ENCODE data around the gene TLE4. TPM values are rescaled to one million over a fixed set of nuclear protein-coding genes. Genes with fewer than 3 reads are reported as not detected.
"Not testable (repeated sequence)": the region's sequence is repeated elsewhere in the genome, so short reads cannot be mapped to it uniquely, and the experiment has no call there.

Gene TLE4
- total and polyA plus RNA-seq, 2 donors: 28.7 to 41.7 TPM

GRCh38 chr9:79644048-79644447, 72.3 kb downstream of the TLE4 start:
- Histone ChIP-seq H3K4me1 (ENCODE audit: insufficient read depth) (no peaks in the 10 kb centered on the region), H3K36me3 (ENCODE audit: insufficient read depth) (no peaks in the 10 kb centered on the region), H3K27ac (ENCODE audit: low read depth) (no peak overlapping the region), H3K4me3 (ENCODE audit: low read depth, low read length) (no peak overlapping the region)
- 92% methylated on average over 6 of the region's 6 CpGs for WGBS
- no peak for DNase-seq (ENCODE audit: extremely low spot score)

DNA sequence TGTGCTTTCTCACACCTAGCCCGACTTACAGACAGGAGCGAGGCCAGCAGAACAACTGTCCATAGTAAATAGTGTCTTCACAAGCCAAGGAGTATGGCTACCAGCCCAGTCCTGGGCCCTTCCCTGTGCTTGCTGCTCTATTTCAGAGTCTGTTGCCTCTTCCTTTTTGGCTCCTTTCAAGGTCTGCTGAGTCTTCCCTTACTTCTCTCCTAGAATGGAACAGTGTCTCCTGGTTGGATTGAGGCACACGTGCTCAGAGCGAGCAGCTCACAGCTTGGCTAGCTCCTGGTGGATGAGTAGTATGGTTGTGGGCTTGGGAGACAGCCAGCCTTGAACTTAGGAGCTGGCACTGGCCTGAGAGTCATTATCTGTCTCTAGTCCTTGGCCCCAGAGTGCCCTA, 72.8 kb downstream of the TLE4 start:
- Histone ChIP-seq H3K36me3 (ENCODE audit: insufficient read depth) (no peaks in the 10 kb centered on the region), H3K4me1 (ENCODE audit: insufficient read depth) (no peaks in the 10 kb centered on the region), H3K27ac (ENCODE audit: low read depth) (no peak overlapping the region), H3K4me3 (ENCODE audit: low read depth, low read length) (no peak overlapping the region)
- WGBS: 69% methylated on average over 4 of the region's 4 CpGs
- DNase-seq (ENCODE audit: extremely low spot score): no peak

- WGBS: 98% methylated on average over 3 of the region's 3 CpGs
- H3K4me3 ChIP-seq (ENCODE audit: low read depth, low read length): no peak overlapping the region
- no peaks in the 10 kb centered on the region for H3K36me3 ChIP-seq (ENCODE audit: insufficient read depth)
- no peak overlapping the region for H3K27ac ChIP-seq (ENCODE audit: low read depth)
- H3K4me1 ChIP-seq (ENCODE audit: insufficient read depth): no peaks in the 10 kb centered on the region
- no peak for DNase-seq (ENCODE audit: extremely low spot score)
Measured at GRCh38 chr9:79645110-79645509, 73.3 kb downstream of the TLE4 start.

DNA sequence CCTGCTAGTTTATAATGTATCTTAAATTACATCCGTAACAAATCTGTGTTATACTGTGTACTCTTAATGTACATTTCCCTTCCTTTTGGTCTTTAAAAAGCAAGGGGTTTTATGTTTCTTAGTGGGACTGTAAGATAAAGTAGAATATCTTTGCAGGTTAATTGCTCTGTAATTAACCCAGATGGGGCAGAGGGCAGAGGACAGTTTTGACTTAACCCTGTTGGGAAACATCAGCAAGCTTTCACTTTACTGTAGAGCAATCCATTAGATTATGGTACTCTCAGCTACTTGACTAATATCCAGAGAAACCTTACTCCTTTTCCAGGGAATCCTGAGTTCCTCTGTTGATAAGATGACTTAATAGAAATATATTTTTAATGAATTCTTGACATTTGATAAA, 74.3 kb downstream of the TLE4 start:
- WGBS: 98% methylated on average over 1 of the region's 1 CpG
- DNase-seq (ENCODE audit: extremely low spot score): no peak
- H3K4me3 ChIP-seq (ENCODE audit: low read depth, low read length): no peak overlapping the region
- no peaks in the 10 kb centered on the region for H3K36me3 ChIP-seq (ENCODE audit: insufficient read depth)
- no peak overlapping the region for H3K27ac ChIP-seq (ENCODE audit: low read depth)
- H3K4me1 ChIP-seq (ENCODE audit: insufficient read depth): no peaks in the 10 kb centered on the region

DNA sequence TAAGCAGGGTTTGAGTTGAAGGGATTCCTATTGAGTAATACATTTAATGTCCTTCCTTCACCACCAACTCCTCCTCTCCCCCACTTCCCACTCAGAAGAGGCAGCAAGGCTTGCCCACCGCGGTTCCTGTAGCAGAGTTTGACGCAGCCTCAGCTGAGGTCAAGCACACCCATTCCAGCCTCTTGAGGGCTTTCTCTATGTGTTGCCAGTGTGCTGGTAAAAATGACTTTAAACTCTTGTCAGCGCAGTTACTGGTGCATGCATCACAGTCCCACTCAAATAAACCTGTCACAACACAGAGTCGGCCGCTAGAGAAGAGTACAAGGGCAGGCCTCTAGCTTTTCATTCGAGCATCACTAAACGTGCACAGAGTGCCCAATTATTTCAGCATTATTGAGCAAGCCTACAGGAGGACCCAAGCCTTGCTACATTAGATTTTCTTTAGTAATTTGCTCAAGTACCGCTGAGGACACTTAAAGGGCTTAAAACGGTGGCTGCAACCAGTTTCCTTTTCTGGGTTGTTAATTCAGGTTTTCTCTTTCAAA, 79.6 kb downstream of the TLE4 start:
- Histone ChIP-seq H3K27ac (ENCODE audit: low read depth) (no peak overlapping the region), H3K4me1 (ENCODE audit: insufficient read depth) (no peaks in the 10 kb centered on the region), H3K4me3 (ENCODE audit: low read depth, low read length) (no peak overlapping the region), H3K36me3 (ENCODE audit: insufficient read depth) (no peaks in the 10 kb centered on the region)
- DNase-seq (ENCODE audit: extremely low spot score): no peak
- WGBS: 81% methylated on average over 10 of the region's 10 CpGs

GRCh38 chr9:79652598-79652997, 80.8 kb downstream of the TLE4 start:
- DNase-seq (ENCODE audit: extremely low spot score): no peak
- Histone ChIP-seq H3K4me1 (ENCODE audit: insufficient read depth) (no peaks in the 10 kb centered on the region), H3K36me3 (ENCODE audit: insufficient read depth) (no peaks in the 10 kb centered on the region), H3K27ac (ENCODE audit: low read depth) (no peak overlapping the region), H3K4me3 (ENCODE audit: low read depth, low read length) (no peak overlapping the region)
- WGBS: 93% methylated on average over 3 of the region's 3 CpGs

- WGBS: 96% methylated on average over 13 of the region's 13 CpGs
- DNase-seq (ENCODE audit: extremely low spot score); H3K4me1 ChIP-seq (ENCODE audit: insufficient read depth); H3K27ac ChIP-seq (ENCODE audit: low read depth); H3K4me3 ChIP-seq (ENCODE audit: low read depth, low read length); H3K36me3 ChIP-seq (ENCODE audit: insufficient read depth): not testable (repeated sequence)
Measured at GRCh38 chr9:79654591-79655382, 83.0 kb downstream of the TLE4 start.

GRCh38 chr9:79655551-79655950, 83.8 kb downstream of the TLE4 start:
- Histone ChIP-seq H3K4me1 (ENCODE audit: insufficient read depth) (no peaks in the 10 kb centered on the region), H3K4me3 (ENCODE audit: low read depth, low read length) (no peak overlapping the region), H3K27ac (ENCODE audit: low read depth) (no peak overlapping the region), H3K36me3 (ENCODE audit: insufficient read depth) (no peaks in the 10 kb centered on the region)
- no peak for DNase-seq (ENCODE audit: extremely low spot score)

DNA sequence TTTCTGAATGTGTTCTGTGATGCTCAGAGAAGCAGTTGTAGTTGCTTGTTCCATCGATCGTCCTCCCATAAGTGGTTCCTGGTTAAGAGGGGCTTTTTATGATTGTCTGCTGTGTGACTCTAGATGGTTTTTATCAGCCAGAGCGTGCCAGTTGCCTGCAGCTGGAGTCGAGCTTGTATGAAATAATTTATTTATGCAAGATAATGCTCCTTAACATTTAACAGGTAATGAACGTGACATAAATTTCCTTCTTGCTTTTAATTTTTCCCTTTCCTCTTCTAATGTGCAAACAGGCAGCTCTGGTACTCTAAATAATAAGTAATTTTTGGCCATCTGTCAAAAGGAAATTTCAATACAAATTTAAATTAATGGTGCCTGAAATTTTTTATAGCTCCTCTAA, 84.4 kb downstream of the TLE4 start:
- DNase-seq (ENCODE audit: extremely low spot score): no peak
- Histone ChIP-seq H3K4me1 (ENCODE audit: insufficient read depth) (no peaks in the 10 kb centered on the region), H3K4me3 (ENCODE audit: low read depth, low read length) (no peak overlapping the region), H3K27ac (ENCODE audit: low read depth) (no peak overlapping the region), H3K36me3 (ENCODE audit: insufficient read depth) (no peaks in the 10 kb centered on the region)
- 61% methylated on average over 5 of the region's 5 CpGs for WGBS

GRCh38 chr9:79657891-79658290, 86.1 kb downstream of the TLE4 start:
- H3K4me1 ChIP-seq (ENCODE audit: insufficient read depth): no peaks in the 10 kb centered on the region
- no peak overlapping the region for H3K4me3 ChIP-seq (ENCODE audit: low read depth, low read length)
- H3K36me3 ChIP-seq (ENCODE audit: insufficient read depth): no peaks in the 10 kb centered on the region
- DNase-seq (ENCODE audit: extremely low spot score): no peak
- H3K27ac ChIP-seq (ENCODE audit: low read depth): no peak overlapping the region
- WGBS: 86% methylated on average over 2 of the region's 2 CpGs

DNA sequence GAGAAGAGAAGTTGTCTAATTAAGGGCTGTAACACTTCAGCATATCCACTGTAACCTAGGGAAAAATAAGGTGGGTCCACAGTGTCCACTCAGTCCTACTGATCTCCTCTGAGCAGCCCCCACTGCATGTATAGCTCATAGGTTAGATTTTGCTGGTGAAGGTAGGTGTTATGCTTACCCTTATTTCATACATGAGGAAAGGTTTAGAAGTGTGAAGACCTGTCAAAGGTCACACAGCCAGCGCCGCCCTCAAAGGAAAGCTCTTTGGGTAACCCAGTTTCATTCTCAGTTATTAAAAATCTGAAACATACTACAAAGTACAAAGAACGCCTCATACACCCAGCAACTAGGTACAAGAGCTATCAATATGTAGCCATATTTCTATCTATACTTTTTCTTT, 87.2 kb downstream of the TLE4 start:
- no peak overlapping the region for H3K4me3 ChIP-seq (ENCODE audit: low read depth, low read length)
- H3K27ac ChIP-seq (ENCODE audit: low read depth): no peak overlapping the region
- WGBS: 96% methylated on average over 3 of the region's 3 CpGs
- H3K36me3 ChIP-seq (ENCODE audit: insufficient read depth): no peaks in the 10 kb centered on the region
- DNase-seq (ENCODE audit: extremely low spot score): no peak
- no peaks in the 10 kb centered on the region for H3K4me1 ChIP-seq (ENCODE audit: insufficient read depth)

GRCh38 chr9:79660615-79661014, 88.8 kb downstream of the TLE4 start:
- no peak overlapping the region for H3K27ac ChIP-seq (ENCODE audit: low read depth)
- 95% methylated on average over 7 of the region's 7 CpGs for WGBS
- no peaks in the 10 kb centered on the region for H3K4me1 ChIP-seq (ENCODE audit: insufficient read depth)
- H3K4me3 ChIP-seq (ENCODE audit: low read depth, low read length): no peak overlapping the region
- H3K36me3 ChIP-seq (ENCODE audit: insufficient read depth): no peaks in the 10 kb centered on the region
- no peak for DNase-seq (ENCODE audit: extremely low spot score)

DNA sequence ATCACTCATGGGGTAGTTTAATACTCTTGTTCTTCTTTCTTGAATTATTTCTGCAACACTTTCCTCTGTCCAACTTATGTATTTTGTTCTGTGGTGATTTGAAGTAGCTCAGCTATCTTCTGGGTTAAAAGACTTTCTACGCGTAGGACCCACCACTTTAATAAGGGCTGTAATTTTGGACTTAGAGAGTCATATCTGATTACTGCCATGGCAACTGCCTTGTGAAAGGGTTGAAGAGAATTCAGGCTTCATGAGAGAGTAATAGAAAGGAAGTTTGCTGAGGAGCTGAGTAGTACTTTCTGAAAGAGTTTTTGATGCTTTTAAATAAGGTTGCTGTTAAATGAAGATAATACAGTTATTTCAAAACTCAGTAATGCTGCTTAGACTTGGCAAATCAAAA, 89.5 kb downstream of the TLE4 start:
- no peaks in the 10 kb centered on the region for H3K36me3 ChIP-seq (ENCODE audit: insufficient read depth)
- no peak overlapping the region for H3K27ac ChIP-seq (ENCODE audit: low read depth)
- WGBS: 52% methylated on average over 2 of the region's 2 CpGs
- DNase-seq (ENCODE audit: extremely low spot score): no peak
- no peaks in the 10 kb centered on the region for H3K4me1 ChIP-seq (ENCODE audit: insufficient read depth)
- H3K4me3 ChIP-seq (ENCODE audit: low read depth, low read length): no peak overlapping the region

GRCh38 chr9:79661886-79662536, 90.2 kb downstream of the TLE4 start:
- Histone ChIP-seq H3K27ac (ENCODE audit: low read depth) (no peak overlapping the region), H3K4me1 (ENCODE audit: insufficient read depth) (no peaks in the 10 kb centered on the region)
- 60% methylated on average over 5 of the region's 5 CpGs for WGBS

More at GRCh38 chr9:79661886-79662536, 90.2 kb downstream of the TLE4 start:
- Histone ChIP-seq H3K4me3 (ENCODE audit: low read depth, low read length) (no peak overlapping the region), H3K36me3 (ENCODE audit: insufficient read depth) (no peaks in the 10 kb centered on the region)
- DNase-seq (ENCODE audit: extremely low spot score): no peak
